A549 (cell line): Measurements from ENCODE around the gene SLC15A3. TPM values are rescaled to one million over a fixed set of nuclear protein-coding genes. Genes with fewer than 3 reads are reported as not detected.
A peak's percentile ranks its signal among the peaks of the same experiment; 100 is the strongest.

Source experiments
- ATAC-seq, 2 experiments: fragments of 200-7000 bp in 1 of 2; fragments of >200 bp in 1 of 2; cut with Nextera tagmentation in 1 of 2; cut with Tn5 transposase in 1 of 2; 3 replicates each; pipeline versions ENCODE4 v1.8.0 to v1.9.1; 2018 to 2020; ENCODE audit warnings: mild to moderate bottlenecking in 1 of 2, moderate library complexity in 1 of 2
- CTCF ChIA-PET: fragments of 300-600 bp; sonication (Branson Sonifier 250); formaldehyde crosslinking; extraction: SDS; loops from one replicate; lab custom pipeline; 2021; ENCODE audit warnings: antibody characterized with exemption, inconsistent platforms; lab: Yijun Ruan, JAX
- POLR2A ChIA-PET: fragments of 350-600 bp; formaldehyde crosslinking; extraction: SDS; loops from one replicate; lab custom pipeline; 2021; ENCODE audit warnings: antibody characterized with exemption, inconsistent platforms; lab: Yijun Ruan, JAX
- DNase-seq, 2 experiments: peaks; one replicate each; pipeline versions ENCODE4 v3.0.0 to v3.0.0-alpha.2; 2011 to 2016; ENCODE audit warnings: low read depth in 1 of 2, low spot score in 1 of 2
- FAIRE-seq: peaks from 2 replicates; lab custom pipeline; 2011; peaks lifted over from hg19 to GRCh38; lab: Jason Lieb, UNC
- H3K27ac ChIP-seq, 2 experiments: fragments of >200 bp; sonication (Bioruptor Twin); formaldehyde crosslinking; 3 replicates each; pipeline ENCODE4 v1.5.1; 2016 to 2017
- H3K4me1 ChIP-seq: fragments of >200 bp; sonication (Bioruptor Twin); formaldehyde crosslinking; 3 replicates; pipeline ENCODE4 v1.6.1; 2016
- H3K4me2 ChIP-seq: fragments of >200 bp; sonication (Bioruptor Twin); formaldehyde crosslinking; 3 replicates; pipeline ENCODE4 v1.6.1; 2016
- H3K4me3 ChIP-seq: fragments of >200 bp; sonication (Bioruptor Twin); formaldehyde crosslinking; 3 replicates; pipeline ENCODE4 v1.5.1; 2016
- H3K9me3 ChIP-seq: fragments of >200 bp; sonication (Bioruptor Twin); formaldehyde crosslinking; 3 replicates; pipeline ENCODE4 v1.6.1; 2016
- BHLHE40 ChIP-seq: IDR thresholded peaks from 2 replicates; pipeline ENCODE4 v1.6.1; 2012; ENCODE audit warnings: low read depth, low read length, inconsistent platforms
- CHD2 ChIP-seq: fragments of 150-350 bp; IDR thresholded peaks from 2 replicates; pipeline ENCODE4 v1.6.1; 2014; ENCODE audit warnings: low read length; ENCODE audit not compliant: partially characterized antibody
- EP300 ChIP-seq, 2 experiments: fragments of >200 bp; sonication (Bioruptor Twin); formaldehyde crosslinking; IDR thresholded peaks; 2 replicates in 1 of 2; 3 replicates in 1 of 2; pipeline ENCODE4 v1.6.1; 2016 to 2017
- FOSB ChIP-seq: fragments of 250-450 bp; sonication (Bioruptor Pico); IDR thresholded peaks from 2 replicates; pipeline ENCODE4 v1.5.0; 2020; ENCODE audit warnings: mild to moderate bottlenecking, moderate library complexity
- FOSL2 ChIP-seq, 2 experiments: fragments of 450-650 bp in 1 of 2; fragments of >200 bp in 1 of 2; sonication (Bioruptor Twin) in 1 of 2; formaldehyde crosslinking; IDR thresholded peaks; 2 replicates each; pipeline versions ENCODE4 v1.5.0 to v1.6.1; 2016 to 2020; ENCODE audit warnings: mild to moderate bottlenecking in 1 of 2, moderate library complexity in 1 of 2
- FOXS1 ChIP-seq: fragments of 250-450 bp; sonication (Bioruptor Pico); IDR thresholded peaks from 2 replicates; pipeline ENCODE4 v1.5.0; 2020; ENCODE audit warnings: mild to moderate bottlenecking, moderate library complexity
- GATA3 ChIP-seq: IDR thresholded peaks from 2 replicates; pipeline ENCODE4 v1.6.1; 2012; ENCODE audit warnings: borderline replicate concordance
- HDAC2 ChIP-seq: fragments of 200-600 bp; sonication (generic); IDR thresholded peaks from 2 replicates; pipeline ENCODE4 v1.6.1; 2016
- HEYL ChIP-seq: fragments of 250-450 bp; sonication (Bioruptor Pico); IDR thresholded peaks from 2 replicates; pipeline ENCODE4 v1.8.0; 2021; ENCODE audit warnings: mild to moderate bottlenecking, moderate library complexity
- HOXB13 ChIP-seq: fragments of 250-450 bp; sonication (Bioruptor Pico); IDR thresholded peaks from 2 replicates; pipeline ENCODE4 v1.5.0; 2020; ENCODE audit warnings: low read depth, mild to moderate bottlenecking, moderate library complexity
- JUN ChIP-seq, 2 experiments: fragments of >200 bp; sonication (Bioruptor Twin); formaldehyde crosslinking; IDR thresholded peaks; 2 replicates in 1 of 2; 3 replicates in 1 of 2; pipeline ENCODE4 v1.6.1; 2016 to 2017
- JUNB ChIP-seq: fragments of >200 bp; sonication (Bioruptor Twin); formaldehyde crosslinking; IDR thresholded peaks from 2 replicates; pipeline ENCODE4 v1.6.1; 2016
- KDM1A ChIP-seq: fragments of 200-600 bp; sonication (generic); IDR thresholded peaks from 2 replicates; pipeline ENCODE4 v1.6.1; 2016; ENCODE audit warnings: low read depth, mild to moderate bottlenecking
- KDM5A ChIP-seq: fragments of 200-600 bp; sonication (generic); IDR thresholded peaks from 2 replicates; pipeline ENCODE4 v1.6.1; 2016; ENCODE audit warnings: antibody characterized with exemption, mild to moderate bottlenecking
- MYC ChIP-seq: IDR thresholded peaks from 2 replicates; pipeline ENCODE4 v1.6.1; 2012; ENCODE audit warnings: mild to moderate bottlenecking, inconsistent platforms, low read length, improper control_type of control experiment, borderline replicate concordance
- NR3C1 ChIP-seq: fragments of >200 bp; sonication (Bioruptor Twin); formaldehyde crosslinking; IDR thresholded peaks from 3 replicates; pipeline ENCODE4 v1.6.1; 2017
- PHF8 ChIP-seq: fragments of 200-600 bp; sonication (generic); IDR thresholded peaks from 2 replicates; pipeline ENCODE4 v1.6.1; 2016; ENCODE audit warnings: low read depth, mild to moderate bottlenecking, antibody characterized with exemption, moderate library complexity, borderline replicate concordance
- POLR2A ChIP-seq: IDR thresholded peaks from 2 replicates; pipeline ENCODE4 v1.6.1; 2012; ENCODE audit warnings: mild to moderate bottlenecking, low read length
- POLR2AphosphoS2 ChIP-seq: conservative IDR thresholded peaks from 2 replicates; pipeline ENCODE4 v1.6.1; 2012; ENCODE audit warnings: low read length, improper control_type of control experiment, inconsistent platforms
- RAD21 ChIP-seq, 2 experiments: fragments of >200 bp in 1 of 2; sonication (Bioruptor Twin) in 1 of 2; formaldehyde crosslinking in 1 of 2; IDR thresholded peaks in 1 of 2; conservative IDR thresholded peaks in 1 of 2; 2 replicates in 1 of 2; 3 replicates in 1 of 2; pipeline ENCODE4 v1.6.1; 2012 to 2018; ENCODE audit warnings: inconsistent platforms in 1 of 2
- RARB ChIP-seq: fragments of 250-450 bp; sonication (Bioruptor Pico); IDR thresholded peaks from 2 replicates; pipeline ENCODE4 v1.8.0; 2021; ENCODE audit warnings: mild to moderate bottlenecking, moderate library complexity
- RNF2 ChIP-seq: fragments of 200-600 bp; sonication (generic); IDR thresholded peaks from 2 replicates; pipeline ENCODE4 v1.6.1; 2016; ENCODE audit warnings: low read depth, mild to moderate bottlenecking, antibody characterized with exemption, moderate library complexity, borderline replicate concordance
- SREBF2 ChIP-seq: fragments of 450-650 bp; IDR thresholded peaks from 2 replicates; pipeline ENCODE4 v1.6.1; 2014; ENCODE audit warnings: mild to moderate bottlenecking, moderate library complexity
- TFCP2L1 ChIP-seq: fragments of 250-450 bp; sonication (Bioruptor Pico); IDR thresholded peaks from 2 replicates; pipeline ENCODE4 v1.5.0; 2021; ENCODE audit warnings: mild to moderate bottlenecking
- ZC3H11A ChIP-seq: fragments of 450-650 bp; IDR thresholded peaks from 2 replicates; pipeline ENCODE4 v1.6.1; 2014; ENCODE audit warnings: antibody characterized with exemption, mild to moderate bottlenecking
- ZNF302 ChIP-seq: fragments of 250-450 bp; sonication (Bioruptor Pico); IDR thresholded peaks from 2 replicates; pipeline ENCODE4 v1.9.0; 2021; ENCODE audit warnings: inconsistent platforms, mild to moderate bottlenecking, moderate library complexity
- WGBS: methylation state at CpG from one replicate; pipeline ENCODE4 v1.1.6; 2017; ENCODE audit errors: missing lambda C conversion rate; 5-methylcytosine and 5-hydroxymethylcytosine counted together
- polyA plus RNA-seq, 4 experiments: library from polyadenylated mRNA; depleted of rRNA in 3 of 4; stranded (reverse); fragments of >200 nt; fragmentation: RNase III in 1 of 4; extraction: RNeasy Plus Mini Kit Qiagen cat#74134 plus additional on column Dnase treatment in 1 of 4; gene quantifications; 2 replicates in 3 of 4; 3 replicates in 1 of 4; pipeline ENCODE4 v1.2.3, GENCODE V29; 2011 to 2017
- TF ChIP-seq, protein P1 (sequence below): fragments of 450-650 bp; IDR thresholded peaks from 2 replicates; pipeline ENCODE4 v1.6.1; 2014; ENCODE audit warnings: antibody characterized with exemption
- TF ChIP-seq, protein P2 (sequence below): fragments of 200-600 bp; sonication (generic); IDR thresholded peaks from 2 replicates; pipeline ENCODE4 v1.6.1; 2016; ENCODE audit warnings: antibody characterized with exemption, mild to moderate bottlenecking, moderate library complexity
- TF ChIP-seq, protein P3 (sequence below): fragments of >200 bp; sonication (Bioruptor Twin); formaldehyde crosslinking; IDR thresholded peaks from 2 replicates; pipeline ENCODE4 v1.6.1; 2016
- TF ChIP-seq, protein P4 (sequence below): fragments of 150-350 bp; IDR thresholded peaks from 2 replicates; pipeline ENCODE4 v1.6.1; 2014; ENCODE audit warnings: low read depth, mild to moderate bottlenecking, low read length
- TF ChIP-seq, protein P5 (sequence below): IDR thresholded peaks from 2 replicates; pipeline ENCODE4 v1.6.1; 2012
- TF ChIP-seq, protein P6 (sequence below): IDR thresholded peaks from 2 replicates; pipeline ENCODE4 v1.6.1; 2012; ENCODE audit warnings: low read depth, borderline replicate concordance
- TF ChIP-seq, protein P7 (sequence below): fragments of >200 bp; sonication (Bioruptor Twin); formaldehyde crosslinking; IDR thresholded peaks from 3 replicates; pipeline ENCODE4 v1.6.1; 2016

The SLC15A3 gene
- polyA plus RNA-seq, 2 of the 4 experiments (the other 2 are of a cell fraction) = not detected

DNA sequence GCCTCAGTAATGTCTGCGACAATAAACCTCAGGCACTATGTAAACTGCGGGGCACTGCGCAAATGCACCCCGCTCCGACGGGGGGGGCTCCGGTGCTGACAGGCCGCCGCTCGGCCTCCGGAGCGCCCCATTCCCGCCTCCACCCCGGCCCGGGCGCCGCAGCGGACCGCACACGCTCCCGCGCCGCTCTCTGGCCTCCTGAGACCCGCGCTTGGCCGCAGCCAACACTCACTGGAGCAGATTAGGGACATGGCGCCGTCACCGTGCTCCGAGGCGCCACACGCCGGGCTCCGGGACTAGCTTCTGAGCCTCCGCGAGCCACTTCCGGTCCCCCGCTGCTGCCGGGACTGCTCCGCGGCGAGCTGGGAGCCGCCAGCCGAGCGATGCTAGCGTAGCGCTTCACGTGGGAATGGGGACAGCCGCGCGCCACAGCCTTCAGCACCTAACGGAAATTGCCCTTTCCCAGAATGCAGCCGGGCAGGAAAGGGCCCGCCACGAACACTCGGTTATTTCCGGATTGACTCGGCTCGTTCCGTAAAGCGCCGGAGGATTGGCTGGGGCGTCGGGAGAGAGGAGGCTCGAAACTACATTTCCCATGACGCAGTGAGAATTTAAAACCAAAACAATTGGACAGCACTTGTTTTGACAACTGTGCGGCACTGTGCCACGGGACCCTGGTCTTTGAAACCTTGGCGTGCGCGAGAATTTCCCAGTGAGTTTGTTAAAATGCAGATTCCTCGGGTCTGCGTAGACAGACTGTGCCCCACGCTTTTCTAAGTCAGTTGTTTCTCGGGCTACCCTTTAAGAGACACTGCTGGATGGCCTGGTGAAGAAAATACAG, 45.6 kb downstream of the SLC15A3 start, which contains the start of gene PRPF19:
PRPF19 (minus strand) TSS at position 454 of the 841 bp plus-strand sequence; CDS start at position 251, 203 bp downstream.
- peak within 1 kb of the TSS; percentile 95 for H3K4me2 ChIP-seq
- DNase-seq (peak; percentile 93 to 96), ATAC-seq (peak; percentile 91 to 98), FAIRE-seq (no peak)
- WGBS = under 1% methylated on average over 47 of the region's 75 CpGs
- peak within 1 kb of the TSS; percentile 90 to 97 for H3K27ac ChIP-seq
- ChIA-PET POLR2A (interaction anchor here (0.6 kb wide), 1 partner anchor 9 kb away, joined by 3 read pairs; no protein-coding TSS in a partner anchor), CTCF (interaction anchor here (1.0 to 12.7 kb wide), 6 partner anchors 9 to 281 kb away, joined by 3 to 153 read pairs (median 5); no protein-coding TSS in a partner anchor)
- H3K9me3 ChIP-seq = no peaks in the 10 kb centered on the region
- peaks cover 12% of the 10 kb centered on the region for H3K4me1 ChIP-seq
- H3K4me3 ChIP-seq = peak within 1 kb of the TSS; percentile 97
- TF ChIP-seq ZNF302 (CRISPR knock-in tag) = no peak
- TF ChIP-seq HOXB13 = no peak
- TF ChIP-seq KDM5A = peak; percentile 41; the same call in 1 of the 2 replicates
- peak; percentile 42 for TF ChIP-seq CHD2
- TF ChIP-seq, protein P1, sequence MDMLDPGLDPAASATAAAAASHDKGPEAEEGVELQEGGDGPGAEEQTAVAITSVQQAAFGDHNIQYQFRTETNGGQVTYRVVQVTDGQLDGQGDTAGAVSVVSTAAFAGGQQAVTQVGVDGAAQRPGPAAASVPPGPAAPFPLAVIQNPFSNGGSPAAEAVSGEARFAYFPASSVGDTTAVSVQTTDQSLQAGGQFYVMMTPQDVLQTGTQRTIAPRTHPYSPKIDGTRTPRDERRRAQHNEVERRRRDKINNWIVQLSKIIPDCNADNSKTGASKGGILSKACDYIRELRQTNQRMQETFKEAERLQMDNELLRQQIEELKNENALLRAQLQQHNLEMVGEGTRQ = peak; percentile 59
- TF ChIP-seq MYC = peak; percentile 83; the same call in 1 of the 2 replicates
- peak; percentile 83; the same call in 1 of the 2 replicates for TF ChIP-seq PHF8
- no peak for TF ChIP-seq HEYL
- TF ChIP-seq RNF2 = no peak
- no peak for TF ChIP-seq TFCP2L1 (CRISPR knock-in tag)
- peak; percentile 83 for TF ChIP-seq POLR2A
- TF ChIP-seq, protein P2, sequence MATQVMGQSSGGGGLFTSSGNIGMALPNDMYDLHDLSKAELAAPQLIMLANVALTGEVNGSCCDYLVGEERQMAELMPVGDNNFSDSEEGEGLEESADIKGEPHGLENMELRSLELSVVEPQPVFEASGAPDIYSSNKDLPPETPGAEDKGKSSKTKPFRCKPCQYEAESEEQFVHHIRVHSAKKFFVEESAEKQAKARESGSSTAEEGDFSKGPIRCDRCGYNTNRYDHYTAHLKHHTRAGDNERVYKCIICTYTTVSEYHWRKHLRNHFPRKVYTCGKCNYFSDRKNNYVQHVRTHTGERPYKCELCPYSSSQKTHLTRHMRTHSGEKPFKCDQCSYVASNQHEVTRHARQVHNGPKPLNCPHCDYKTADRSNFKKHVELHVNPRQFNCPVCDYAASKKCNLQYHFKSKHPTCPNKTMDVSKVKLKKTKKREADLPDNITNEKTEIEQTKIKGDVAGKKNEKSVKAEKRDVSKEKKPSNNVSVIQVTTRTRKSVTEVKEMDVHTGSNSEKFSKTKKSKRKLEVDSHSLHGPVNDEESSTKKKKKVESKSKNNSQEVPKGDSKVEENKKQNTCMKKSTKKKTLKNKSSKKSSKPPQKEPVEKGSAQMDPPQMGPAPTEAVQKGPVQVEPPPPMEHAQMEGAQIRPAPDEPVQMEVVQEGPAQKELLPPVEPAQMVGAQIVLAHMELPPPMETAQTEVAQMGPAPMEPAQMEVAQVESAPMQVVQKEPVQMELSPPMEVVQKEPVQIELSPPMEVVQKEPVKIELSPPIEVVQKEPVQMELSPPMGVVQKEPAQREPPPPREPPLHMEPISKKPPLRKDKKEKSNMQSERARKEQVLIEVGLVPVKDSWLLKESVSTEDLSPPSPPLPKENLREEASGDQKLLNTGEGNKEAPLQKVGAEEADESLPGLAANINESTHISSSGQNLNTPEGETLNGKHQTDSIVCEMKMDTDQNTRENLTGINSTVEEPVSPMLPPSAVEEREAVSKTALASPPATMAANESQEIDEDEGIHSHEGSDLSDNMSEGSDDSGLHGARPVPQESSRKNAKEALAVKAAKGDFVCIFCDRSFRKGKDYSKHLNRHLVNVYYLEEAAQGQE = peak; percentile 57
- no peak for TF ChIP-seq RARB (CRISPR knock-in tag)
- TF ChIP-seq, protein P3, sequence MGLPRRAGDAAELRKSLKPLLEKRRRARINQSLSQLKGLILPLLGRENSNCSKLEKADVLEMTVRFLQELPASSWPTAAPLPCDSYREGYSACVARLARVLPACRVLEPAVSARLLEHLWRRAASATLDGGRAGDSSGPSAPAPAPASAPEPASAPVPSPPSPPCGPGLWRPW = no peak
- TF ChIP-seq, protein P4, sequence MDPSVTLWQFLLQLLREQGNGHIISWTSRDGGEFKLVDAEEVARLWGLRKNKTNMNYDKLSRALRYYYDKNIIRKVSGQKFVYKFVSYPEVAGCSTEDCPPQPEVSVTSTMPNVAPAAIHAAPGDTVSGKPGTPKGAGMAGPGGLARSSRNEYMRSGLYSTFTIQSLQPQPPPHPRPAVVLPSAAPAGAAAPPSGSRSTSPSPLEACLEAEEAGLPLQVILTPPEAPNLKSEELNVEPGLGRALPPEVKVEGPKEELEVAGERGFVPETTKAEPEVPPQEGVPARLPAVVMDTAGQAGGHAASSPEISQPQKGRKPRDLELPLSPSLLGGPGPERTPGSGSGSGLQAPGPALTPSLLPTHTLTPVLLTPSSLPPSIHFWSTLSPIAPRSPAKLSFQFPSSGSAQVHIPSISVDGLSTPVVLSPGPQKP = no peak
- TF ChIP-seq GATA3 = peak; percentile 25; the same call in 1 of the 2 replicates
- TF ChIP-seq RAD21 (conservative IDR thresholded peaks at IDR 0.05 in 1 of 2, IDR thresholded peaks at IDR 0.05 in 1 of 2) = no peak
- TF ChIP-seq, protein P5, sequence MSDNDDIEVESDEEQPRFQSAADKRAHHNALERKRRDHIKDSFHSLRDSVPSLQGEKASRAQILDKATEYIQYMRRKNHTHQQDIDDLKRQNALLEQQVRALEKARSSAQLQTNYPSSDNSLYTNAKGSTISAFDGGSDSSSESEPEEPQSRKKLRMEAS = peak; percentile 92
- TF ChIP-seq SREBF2 = no peak
- no peak for TF ChIP-seq KDM1A
- no peak for TF ChIP-seq HDAC2
- TF ChIP-seq FOSB (CRISPR knock-in tag) = no peak
- TF ChIP-seq POLR2AphosphoS2 = no peak
- TF ChIP-seq JUN (IDR thresholded peaks at IDR 0.05) = peak; percentile 77 to 81; a peak in 4 of 5 replicates
- TF ChIP-seq, protein P6, sequence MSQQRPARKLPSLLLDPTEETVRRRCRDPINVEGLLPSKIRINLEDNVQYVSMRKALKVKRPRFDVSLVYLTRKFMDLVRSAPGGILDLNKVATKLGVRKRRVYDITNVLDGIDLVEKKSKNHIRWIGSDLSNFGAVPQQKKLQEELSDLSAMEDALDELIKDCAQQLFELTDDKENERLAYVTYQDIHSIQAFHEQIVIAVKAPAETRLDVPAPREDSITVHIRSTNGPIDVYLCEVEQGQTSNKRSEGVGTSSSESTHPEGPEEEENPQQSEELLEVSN = peak; percentile 44; the same call in 1 of the 2 replicates
- TF ChIP-seq FOXS1 (CRISPR knock-in tag) = no peak; the same call in 1 of the 2 replicates
- TF ChIP-seq FOSL2 (IDR thresholded peaks at IDR 0.05) = no peak
- TF ChIP-seq FOSL2 (CRISPR knock-in tag; IDR thresholded peaks at IDR 0.05) = no peak
- no peak for TF ChIP-seq JUNB
- TF ChIP-seq ZC3H11A = no peak
- TF ChIP-seq, protein P7, sequence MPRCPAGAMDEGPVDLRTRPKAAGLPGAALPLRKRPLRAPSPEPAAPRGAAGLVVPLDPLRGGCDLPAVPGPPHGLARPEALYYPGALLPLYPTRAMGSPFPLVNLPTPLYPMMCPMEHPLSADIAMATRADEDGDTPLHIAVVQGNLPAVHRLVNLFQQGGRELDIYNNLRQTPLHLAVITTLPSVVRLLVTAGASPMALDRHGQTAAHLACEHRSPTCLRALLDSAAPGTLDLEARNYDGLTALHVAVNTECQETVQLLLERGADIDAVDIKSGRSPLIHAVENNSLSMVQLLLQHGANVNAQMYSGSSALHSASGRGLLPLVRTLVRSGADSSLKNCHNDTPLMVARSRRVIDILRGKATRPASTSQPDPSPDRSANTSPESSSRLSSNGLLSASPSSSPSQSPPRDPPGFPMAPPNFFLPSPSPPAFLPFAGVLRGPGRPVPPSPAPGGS = peak; percentile 74; the same call in 1 of the 3 replicates
- TF ChIP-seq NR3C1 = no peak
- TF ChIP-seq EP300 (IDR thresholded peaks at IDR 0.05) = no peak
- TF ChIP-seq BHLHE40 = no peak
